WTC11 (cell line): ENCODE data around the gene SF3B1. TPM values are rescaled to one million over a fixed set of nuclear protein-coding genes. Genes with fewer than 3 reads are reported as not detected.
A peak's percentile ranks its signal among the peaks of the same experiment; 100 is the strongest.

Experiments used
- ARID4B ChIP-seq: sonication (generic); formaldehyde crosslinking; IDR thresholded peaks from 2 replicates; pipeline ENCODE4 v1.8.0; 2023; ENCODE audit warnings: missing genetic modification reagents, mild to moderate bottlenecking, borderline replicate concordance
- ATF1 ChIP-seq: sonication (generic); formaldehyde crosslinking; IDR thresholded peaks from 2 replicates; pipeline ENCODE4 v1.8.1; 2023; ENCODE audit warnings: mild to moderate bottlenecking, moderate library complexity, missing genetic modification reagents
- ATF2 ChIP-seq: sonication (generic); formaldehyde crosslinking; IDR thresholded peaks from 2 replicates; pipeline ENCODE4 v1.8.1; 2022; ENCODE audit warnings: low read depth, missing genetic modification reagents, borderline replicate concordance
- ATF6 ChIP-seq: sonication (generic); formaldehyde crosslinking; IDR thresholded peaks from 2 replicates; pipeline ENCODE4 v1.8.1; 2023; ENCODE audit warnings: mild to moderate bottlenecking, missing genetic modification reagents
- CDX4 ChIP-seq: fragments of 250-450 bp; sonication (Bioruptor Pico); IDR thresholded peaks from 2 replicates; pipeline ENCODE4 v1.9.0; 2021; ENCODE audit warnings: moderate library complexity, mild to moderate bottlenecking, inconsistent platforms, borderline replicate concordance
- ESRRA ChIP-seq: sonication (generic); formaldehyde crosslinking; IDR thresholded peaks from 2 replicates; pipeline ENCODE4 v1.8.1; 2022; ENCODE audit warnings: mild to moderate bottlenecking, missing genetic modification reagents, borderline replicate concordance
- FOXP4 ChIP-seq: sonication (generic); formaldehyde crosslinking; IDR thresholded peaks from 2 replicates; pipeline ENCODE4 v1.8.0; 2022; ENCODE audit warnings: mild to moderate bottlenecking, missing genetic modification reagents
- HMGA2 ChIP-seq: fragments of 250-450 bp; sonication (Bioruptor Pico); IDR thresholded peaks from 2 replicates; pipeline ENCODE4 v1.4.0; 2021; ENCODE audit warnings: mild to moderate bottlenecking, moderate library complexity
- NFATC4 ChIP-seq: fragments of 250-450 bp; sonication (Bioruptor Pico); IDR thresholded peaks from 2 replicates; pipeline ENCODE4 v1.9.0; 2021; ENCODE audit warnings: mild to moderate bottlenecking
- NR1H2 ChIP-seq: sonication (generic); formaldehyde crosslinking; IDR thresholded peaks from 2 replicates; pipeline ENCODE4 v1.9.0; 2021; ENCODE audit warnings: mild to moderate bottlenecking, moderate library complexity, missing genetic modification reagents
- NR2C2 ChIP-seq: sonication (generic); formaldehyde crosslinking; IDR thresholded peaks from 2 replicates; pipeline ENCODE4 v1.8.0; 2022; ENCODE audit warnings: mild to moderate bottlenecking, missing genetic modification reagents
- PRDM15 ChIP-seq: sonication (generic); formaldehyde crosslinking; IDR thresholded peaks from 2 replicates; pipeline ENCODE4 v1.8.0; 2022; ENCODE audit warnings: missing genetic modification reagents
- PREB ChIP-seq: sonication (generic); formaldehyde crosslinking; IDR thresholded peaks from 2 replicates; pipeline ENCODE4 v1.8.1; 2022; ENCODE audit warnings: mild to moderate bottlenecking, missing genetic modification reagents, moderate library complexity, borderline replicate concordance
- RORB ChIP-seq: fragments of 250-450 bp; sonication (Bioruptor Pico); IDR thresholded peaks from 2 replicates; pipeline ENCODE4 v1.9.0; 2021; ENCODE audit warnings: mild to moderate bottlenecking
- STAT6 ChIP-seq: sonication (generic); formaldehyde crosslinking; conservative IDR thresholded peaks from 2 replicates; pipeline ENCODE4 v1.8.1; 2023; ENCODE audit warnings: mild to moderate bottlenecking, low read depth, missing genetic modification reagents, moderate library complexity
- TEAD1 ChIP-seq: sonication (generic); formaldehyde crosslinking; IDR thresholded peaks from 2 replicates; pipeline ENCODE4 v1.8.0; 2022; ENCODE audit warnings: mild to moderate bottlenecking, missing genetic modification reagents
- USF1 ChIP-seq: sonication (generic); formaldehyde crosslinking; IDR thresholded peaks from 2 replicates; pipeline ENCODE4 v1.8.0; 2022; ENCODE audit warnings: mild to moderate bottlenecking, missing genetic modification reagents
- total RNA-seq: library from RNA; stranded (reverse); gene quantifications from 3 replicates; pipeline ENCODE4 v1.2.3, GENCODE V29; 2021

SF3B1 gene
- total RNA-seq, 1 experiment from 2014 or later, result 321 TPM

- TF ChIP-seq NR2C2 (CRISPR knock-in tag) (no peak), ARID4B (CRISPR knock-in tag) (peak; percentile 74; the same call in 1 of the 2 replicates), HMGA2 (no peak), ATF1 (no peak), CDX4 (no peak), PRDM15 (no peak), ATF6 (CRISPR knock-in tag) (no peak), ATF2 (CRISPR knock-in tag) (no peak), STAT6 (CRISPR knock-in tag) (0 out of 2 replicates have a peak, but pooled peaks have one; percentile 6), NFATC4 (CRISPR knock-in tag) (no peak), TEAD1 (CRISPR knock-in tag) (peak; percentile 88), RORB (CRISPR knock-in tag) (no peak), ESRRA (CRISPR knock-in tag) (no peak), USF1 (CRISPR knock-in tag) (peak; percentile 97), FOXP4 (CRISPR knock-in tag) (peak; percentile 56; the same call in 1 of the 2 replicates), PREB (CRISPR knock-in tag) (0 out of 2 replicates have a peak, but pooled peaks have one; percentile 34), NR1H2 (CRISPR knock-in tag) (no peak)
These were observed at the start of gene SF3B1 (continued) for GRCh38 chr2:197434541-197435513.
